Measurements from ENCODE around the gene DNAH14. TPM values are rescaled to one million over a fixed set of nuclear protein-coding genes. Genes with fewer than 3 reads are reported as not detected.
"Not testable (repeated sequence)": the region's sequence is repeated elsewhere in the genome, so short reads cannot be mapped to it uniquely, and the experiment has no call there.

The DNAH14 gene
- total RNA-seq = 13.5 and 14.7 TPM in 2 replicates

DNA sequence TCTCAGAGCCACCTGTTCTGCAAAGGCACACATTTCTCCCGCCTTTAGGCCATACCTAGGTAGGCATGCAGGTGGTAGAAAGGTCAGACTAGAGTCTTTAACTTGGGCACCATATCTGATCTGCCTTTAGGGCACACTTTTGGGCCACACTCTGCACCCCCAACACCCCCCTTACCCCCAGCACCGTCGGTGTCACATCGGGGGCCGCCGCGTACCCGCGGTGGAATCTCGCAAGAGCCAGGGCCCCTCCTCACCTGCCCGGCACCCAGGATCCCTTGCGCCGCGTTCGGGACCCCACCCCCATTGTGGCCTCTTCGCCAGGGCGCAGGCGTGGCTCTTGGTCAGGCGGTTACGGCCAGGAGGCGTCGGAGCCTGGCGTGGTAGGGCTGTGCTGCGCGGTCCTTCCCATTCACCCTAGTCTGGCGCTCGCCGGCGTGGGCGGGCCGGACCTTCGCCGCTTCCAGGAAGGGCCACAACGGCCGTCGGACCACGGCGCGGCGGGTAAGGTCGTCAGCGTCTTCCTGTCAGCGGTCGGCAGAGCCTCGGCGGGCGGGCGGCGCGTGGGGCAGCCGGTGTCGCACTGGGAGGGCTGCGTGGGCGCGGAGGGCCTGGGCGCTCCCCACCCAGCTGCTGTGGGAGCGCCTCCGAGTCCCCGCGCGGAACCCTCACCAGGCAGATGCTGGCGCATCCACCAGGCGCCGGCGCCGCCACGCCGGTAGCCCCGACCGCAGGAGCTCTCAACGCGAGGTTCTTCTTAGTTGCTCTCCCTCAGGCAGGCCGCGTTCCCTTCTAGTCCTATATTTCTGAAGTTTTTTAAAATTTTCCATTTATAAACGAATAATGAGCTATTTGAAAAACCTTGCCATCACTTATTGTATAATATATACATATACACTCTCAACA, at the start of gene DNAH14:
DNAH14 (plus strand) TSS at position 341 of the 903 bp plus-strand sequence. CDS start 23,028 bp downstream, outside the sequence.
- no peak for TF ChIP-seq CTCF (IDR thresholded peaks at IDR 0.05; ENCODE audit: insufficient read depth, low read depth, low read length)
- peak; percentile 67 for DNase-seq (ENCODE audit: low read depth)
- H3K4me3 ChIP-seq (ENCODE audit: low read depth, low read length) = peak within 1 kb of the TSS; percentile 64

DNA sequence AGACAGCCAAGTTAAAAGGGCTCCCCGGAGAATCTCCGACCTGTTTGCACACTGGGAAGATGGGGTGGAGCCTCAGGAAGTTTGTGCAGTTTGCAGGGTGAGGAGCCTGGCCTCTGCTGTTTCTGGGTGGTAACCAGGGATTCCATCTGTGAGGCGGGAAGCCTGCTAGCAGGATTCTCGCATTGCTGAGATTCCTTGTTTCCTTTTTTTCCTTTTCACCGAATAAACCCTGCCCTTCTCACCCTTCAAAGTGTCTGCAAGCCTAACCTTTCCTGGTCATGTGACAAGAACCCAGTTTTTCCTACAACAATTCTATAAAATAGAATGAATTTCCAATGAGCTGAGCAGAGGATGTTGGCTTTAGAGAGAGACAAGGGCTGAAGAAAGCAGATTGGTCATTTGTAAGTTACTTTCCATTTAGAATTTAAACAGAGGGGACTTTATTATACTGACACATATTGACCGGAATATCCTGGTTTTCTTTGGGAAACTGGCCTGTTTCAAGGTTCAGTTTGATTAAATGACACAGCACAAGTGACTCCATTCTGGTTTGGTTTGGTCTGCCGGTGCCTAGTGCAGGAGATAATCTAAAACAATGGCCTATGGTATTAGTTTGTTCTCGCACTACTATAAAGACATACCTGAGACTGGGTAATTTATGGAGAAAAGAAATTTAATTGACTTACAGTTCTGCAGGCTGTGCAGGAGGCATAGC, 48.7 kb upstream of the DNAH14 start:
- no peak overlapping the region for H3K4me3 ChIP-seq (ENCODE audit: low read depth, low read length)
- DNase-seq (ENCODE audit: low read depth) = no peak
- no peak for TF ChIP-seq CTCF (IDR thresholded peaks at IDR 0.05; ENCODE audit: insufficient read depth, low read depth, low read length)

GRCh38 chr1:224881308-224881692, 48.2 kb upstream of the DNAH14 start:
- not testable (repeated sequence) for H3K4me3 ChIP-seq (ENCODE audit: low read depth, low read length); DNase-seq (ENCODE audit: low read depth)

DNA sequence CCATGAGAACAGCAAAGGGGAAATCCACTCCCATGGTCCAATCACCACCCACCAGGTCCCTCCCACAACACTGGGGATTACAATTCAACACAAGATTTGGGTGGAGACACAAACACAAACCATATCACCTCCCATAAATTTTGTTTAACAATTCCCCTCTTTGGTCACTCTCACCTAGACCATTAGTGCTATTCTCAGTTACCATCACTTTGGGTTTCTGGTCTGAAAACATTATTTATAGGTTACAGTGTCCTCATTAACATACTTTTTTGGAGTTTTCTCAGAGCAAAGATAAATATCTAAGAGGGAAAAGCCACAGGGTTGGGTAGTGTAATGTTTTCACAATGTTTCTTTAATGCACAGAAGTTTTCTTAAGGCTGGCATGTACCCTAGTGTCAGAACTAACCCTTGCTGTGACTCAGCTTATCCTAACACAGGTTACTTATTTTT, 47.7 kb upstream of the DNAH14 start:
- H3K4me3 ChIP-seq (ENCODE audit: low read depth, low read length) = no peak overlapping the region
- no peak for DNase-seq (ENCODE audit: low read depth)
- no peak for TF ChIP-seq CTCF (IDR thresholded peaks at IDR 0.05; ENCODE audit: insufficient read depth, low read depth, low read length)

DNA sequence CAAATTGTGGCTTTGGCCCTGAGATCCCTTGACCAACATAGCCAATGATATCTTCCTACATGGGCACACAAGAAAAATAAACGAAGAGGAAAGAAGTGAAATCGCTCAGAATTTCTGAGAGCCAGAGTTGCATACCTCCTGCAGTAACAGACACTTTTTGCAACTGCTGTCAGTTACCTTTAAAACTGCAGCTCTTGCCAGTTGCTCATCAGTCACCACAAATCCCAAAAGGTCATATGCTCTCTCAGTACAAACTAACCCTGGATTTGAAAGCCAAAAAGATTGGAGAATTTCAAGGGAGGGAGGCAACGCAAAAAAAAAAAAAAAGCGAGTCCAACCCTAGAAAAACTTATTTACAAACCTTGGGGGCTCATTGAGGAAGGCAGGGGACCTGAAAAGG, 47.2 kb upstream of the DNAH14 start:
- no peak overlapping the region for H3K4me3 ChIP-seq (ENCODE audit: low read depth, low read length)
- no peak for TF ChIP-seq CTCF (IDR thresholded peaks at IDR 0.05; ENCODE audit: insufficient read depth, low read depth, low read length)
- no peak for DNase-seq (ENCODE audit: low read depth)

- no peak for DNase-seq (ENCODE audit: low read depth)
- H3K4me3 ChIP-seq (ENCODE audit: low read depth, low read length) = no peak overlapping the region
- TF ChIP-seq CTCF (IDR thresholded peaks at IDR 0.05; ENCODE audit: insufficient read depth, low read depth, low read length) = no peak
Observed at GRCh38 chr1:224883091-224883490, 46.4 kb upstream of the DNAH14 start.

DNA sequence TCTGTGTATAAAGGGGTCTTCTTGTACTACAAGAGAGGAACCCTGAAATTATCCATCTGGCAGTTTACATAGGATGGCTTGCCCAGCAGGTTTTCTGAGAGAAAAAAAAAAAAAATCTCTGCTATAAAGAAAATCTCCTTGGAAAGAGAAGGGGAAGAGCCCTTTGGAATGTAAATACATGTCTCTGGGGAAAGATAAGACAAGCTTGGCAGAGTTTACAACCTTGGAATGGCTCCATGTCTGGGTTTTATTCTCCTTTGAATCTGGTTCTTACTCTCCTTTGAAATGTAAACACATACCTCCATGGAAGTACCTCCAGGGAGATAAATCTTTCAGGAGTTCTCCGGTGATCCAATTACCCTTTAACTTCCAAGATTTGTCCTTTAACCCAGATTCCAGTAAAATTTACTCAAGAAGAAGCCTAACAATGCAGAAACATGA, 45.1 kb upstream of the DNAH14 start:
- no peak overlapping the region for H3K4me3 ChIP-seq (ENCODE audit: low read depth, low read length)
- DNase-seq (ENCODE audit: low read depth) = peak; percentile 88
- TF ChIP-seq CTCF (IDR thresholded peaks at IDR 0.05; ENCODE audit: insufficient read depth, low read depth, low read length) = no peak

DNA sequence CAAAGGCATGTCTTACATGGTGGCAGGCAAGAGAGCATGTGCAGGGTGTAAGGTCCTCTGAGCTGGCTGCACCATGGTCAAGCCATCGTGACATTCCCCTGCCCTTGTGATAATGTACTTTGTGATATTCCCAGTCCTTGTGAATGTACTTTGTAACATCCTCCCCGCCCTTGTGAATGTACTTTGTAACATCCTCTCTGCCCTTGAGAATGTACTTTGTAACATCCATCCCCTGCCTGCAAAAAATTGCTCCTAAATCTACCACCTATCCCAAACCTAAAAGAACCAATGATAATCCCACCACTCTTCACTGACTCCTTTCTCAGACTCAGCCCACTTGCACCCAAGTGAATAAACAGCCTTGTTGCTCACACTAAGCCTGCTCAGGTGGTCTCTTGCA, 44.1 kb upstream of the DNAH14 start:
- not testable (repeated sequence) for DNase-seq (ENCODE audit: low read depth); H3K4me3 ChIP-seq (ENCODE audit: low read depth, low read length)
